ENCODE data around the gene ALAS1.

- no peak for TF ChIP-seq EZH2phosphoT487 (IDR thresholded peaks at IDR 0.05; ENCODE audit: insufficient read depth, low read depth)
- no peak for TF ChIP-seq EZH2 (IDR thresholded peaks at IDR 0.05; ENCODE audit: insufficient read depth, poor library complexity, severe bottlenecking)
Measured at GRCh38 chr3:52218937-52219650, 21.1 kb downstream of the ALAS1 start.
